GM20000 (cell line): ENCODE data around the gene SOD1.

Experiments
- DNase-seq: peaks from one replicate; pipeline ENCODE4 v3.0.0; 2012; ENCODE audit warnings: low spot score
- TF ChIP-seq, protein P1 (sequence below): IDR thresholded peaks from 2 replicates; pipeline ENCODE4 v1.5.1; 2012; ENCODE audit warnings: mild to moderate bottlenecking, control low read depth; ENCODE audit errors: extremely low read depth, missing control alignments

SOD1 gene

DNA sequence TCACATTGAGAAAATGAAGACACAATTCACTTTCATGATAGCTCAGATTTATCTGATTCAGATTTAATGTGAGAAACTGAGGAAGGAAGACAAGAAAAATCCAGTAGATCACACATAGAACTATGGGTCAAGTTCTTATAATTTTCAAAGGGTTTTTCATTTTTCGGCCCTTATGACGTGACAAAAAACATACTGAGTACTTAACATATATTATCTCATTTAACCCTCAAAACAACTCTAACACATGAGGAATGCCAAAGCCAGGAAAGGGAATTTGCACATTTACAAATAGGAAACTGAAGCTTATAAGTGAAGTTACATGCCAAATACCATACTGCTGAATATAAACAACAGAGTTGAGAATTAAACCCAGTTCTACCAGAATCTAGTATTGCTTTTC, 27.6 kb downstream of the SOD1 start:
- TF ChIP-seq, protein P1, sequence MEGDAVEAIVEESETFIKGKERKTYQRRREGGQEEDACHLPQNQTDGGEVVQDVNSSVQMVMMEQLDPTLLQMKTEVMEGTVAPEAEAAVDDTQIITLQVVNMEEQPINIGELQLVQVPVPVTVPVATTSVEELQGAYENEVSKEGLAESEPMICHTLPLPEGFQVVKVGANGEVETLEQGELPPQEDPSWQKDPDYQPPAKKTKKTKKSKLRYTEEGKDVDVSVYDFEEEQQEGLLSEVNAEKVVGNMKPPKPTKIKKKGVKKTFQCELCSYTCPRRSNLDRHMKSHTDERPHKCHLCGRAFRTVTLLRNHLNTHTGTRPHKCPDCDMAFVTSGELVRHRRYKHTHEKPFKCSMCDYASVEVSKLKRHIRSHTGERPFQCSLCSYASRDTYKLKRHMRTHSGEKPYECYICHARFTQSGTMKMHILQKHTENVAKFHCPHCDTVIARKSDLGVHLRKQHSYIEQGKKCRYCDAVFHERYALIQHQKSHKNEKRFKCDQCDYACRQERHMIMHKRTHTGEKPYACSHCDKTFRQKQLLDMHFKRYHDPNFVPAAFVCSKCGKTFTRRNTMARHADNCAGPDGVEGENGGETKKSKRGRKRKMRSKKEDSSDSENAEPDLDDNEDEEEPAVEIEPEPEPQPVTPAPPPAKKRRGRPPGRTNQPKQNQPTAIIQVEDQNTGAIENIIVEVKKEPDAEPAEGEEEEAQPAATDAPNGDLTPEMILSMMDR = no peak

DNA sequence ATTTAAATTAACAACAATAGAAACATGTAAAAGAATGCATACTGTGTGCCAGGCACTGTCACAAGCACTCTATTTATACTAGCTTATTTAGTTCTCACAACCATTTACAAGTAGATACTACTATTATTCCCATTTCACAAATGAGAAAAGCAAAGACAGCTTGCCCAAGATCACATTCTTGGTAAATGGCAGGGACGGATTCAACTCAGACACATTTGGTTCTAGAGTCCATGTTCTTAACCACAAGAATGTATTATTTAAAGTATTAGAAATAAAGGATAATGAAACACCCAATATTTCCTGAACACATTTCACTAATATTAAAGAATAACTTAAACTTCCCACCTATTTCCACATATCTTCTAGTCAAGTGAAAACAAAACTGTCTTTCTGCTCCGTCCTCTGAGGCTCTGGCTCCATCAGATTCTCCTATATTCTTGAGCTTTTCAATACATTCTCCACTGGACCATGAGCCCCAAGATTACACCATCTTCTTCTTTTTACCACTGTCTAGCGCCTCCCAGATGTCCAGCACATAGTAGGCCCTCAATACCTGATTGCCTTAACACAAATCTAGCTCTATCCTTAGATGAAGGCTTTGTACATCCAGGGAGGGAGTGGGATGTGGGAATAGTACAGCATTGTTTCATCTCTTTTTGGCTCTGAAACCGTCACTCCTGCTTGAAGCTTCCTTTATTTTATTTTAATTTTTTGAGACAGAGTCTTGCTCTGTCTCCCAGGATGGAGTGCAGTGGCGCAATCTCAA, 29.3 kb downstream of the SOD1 start:
- DNase-seq = no peak
- TF ChIP-seq, protein P1 = no peak

More for the DNA sequence above, 27.6 kb downstream of the SOD1 start:
- no peak for DNase-seq

DNA sequence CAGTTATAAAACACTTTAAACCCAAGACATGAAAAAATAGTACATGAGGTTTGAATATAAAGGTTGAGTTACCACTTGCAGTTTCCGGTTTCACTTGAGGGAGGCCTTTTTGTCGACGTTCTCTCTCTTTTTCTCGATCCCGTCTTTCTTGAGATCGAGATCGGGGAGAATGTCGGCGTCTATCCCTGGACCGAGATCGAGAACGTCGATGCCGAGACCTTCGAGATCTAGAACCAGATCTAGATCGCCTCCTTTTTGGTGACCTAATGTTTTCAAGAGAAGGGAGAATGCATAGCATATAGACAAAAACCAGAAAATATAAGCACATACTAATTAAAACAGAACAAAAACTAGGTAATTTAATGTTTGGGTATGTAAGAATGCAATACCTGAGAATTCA, 33.7 kb downstream of the SOD1 start:
- no peak for DNase-seq
- TF ChIP-seq, protein P1 = no peak

DNA sequence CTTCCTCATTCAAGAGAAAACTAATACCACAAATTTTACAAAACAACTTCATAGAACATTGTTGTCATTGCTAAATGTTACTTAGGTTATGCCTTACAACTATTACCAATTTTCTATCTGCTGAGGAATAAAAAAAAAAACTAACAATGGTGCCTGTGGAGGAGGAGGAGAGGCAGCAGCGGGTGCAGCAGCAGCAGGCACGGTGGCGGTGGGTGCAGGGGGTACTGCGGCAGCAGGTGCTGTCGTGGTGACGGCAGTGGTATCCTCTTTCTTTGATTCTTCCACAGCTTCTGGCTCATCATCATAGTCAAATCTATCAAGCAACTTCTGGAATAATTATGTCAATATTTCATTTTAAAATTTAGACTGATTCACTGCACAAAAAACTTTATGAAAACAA, 36.9 kb downstream of the SOD1 start:
- DNase-seq = no peak
- TF ChIP-seq, protein P1 = no peak

DNA sequence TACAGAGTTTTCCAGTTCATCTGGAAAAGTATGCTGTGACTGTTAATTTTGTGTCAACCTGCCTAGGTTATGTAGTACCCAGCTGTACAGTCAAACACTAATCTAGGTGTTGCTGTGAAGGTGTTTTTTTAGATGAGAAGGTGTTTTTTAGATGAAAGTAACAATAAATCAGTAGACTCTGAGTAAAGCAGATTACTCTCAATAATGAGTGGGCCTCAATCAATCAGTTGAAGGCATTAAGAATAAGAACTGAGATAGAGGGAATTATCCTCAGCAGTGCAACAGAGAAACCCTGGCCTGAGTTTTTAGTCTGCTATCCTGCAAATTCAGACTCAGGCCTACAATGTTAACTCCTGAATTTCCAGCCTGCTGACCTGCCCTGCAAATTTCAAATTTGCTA, 39.0 kb downstream of the SOD1 start:
- TF ChIP-seq, protein P1 = no peak
- DNase-seq = no peak

DNA sequence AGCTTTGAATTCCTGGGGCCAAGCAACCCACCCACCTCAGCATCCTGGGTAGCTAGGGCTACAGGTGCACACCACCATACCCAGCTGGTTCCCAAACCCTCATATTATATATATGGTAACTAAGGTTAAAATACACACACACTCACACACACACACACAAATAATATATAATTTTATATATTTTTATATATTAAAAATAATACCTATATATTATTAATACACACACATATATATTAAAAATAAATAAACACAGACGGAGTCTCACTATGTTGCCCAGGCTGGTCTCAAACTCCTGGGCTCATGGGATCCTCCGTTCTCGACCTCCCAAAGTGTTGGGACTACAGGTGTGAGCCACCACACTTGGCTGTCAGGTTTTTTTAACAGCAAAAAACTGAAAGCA, 40.5 kb downstream of the SOD1 start:
- no peak for DNase-seq
- TF ChIP-seq, protein P1 = no peak

DNA sequence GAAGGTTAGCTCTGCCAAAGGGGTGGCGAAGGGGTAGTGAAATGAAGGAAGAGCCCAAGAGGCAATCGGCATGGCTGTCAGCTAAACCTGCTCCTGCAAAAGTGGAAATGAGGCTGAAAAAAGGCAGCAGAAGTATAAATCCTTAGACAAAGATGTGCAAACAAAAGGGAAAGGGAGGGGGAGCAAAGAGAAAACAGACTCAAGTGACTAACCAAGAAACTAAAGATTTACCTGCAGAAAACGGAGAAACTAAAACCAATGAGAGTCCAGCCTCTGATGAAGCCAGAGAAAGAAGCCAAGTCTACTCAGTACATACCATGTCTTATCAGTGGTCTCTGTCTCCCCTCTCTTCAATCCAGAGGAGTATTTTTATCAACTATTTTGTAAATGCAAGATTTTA, 47.1 kb downstream of the SOD1 start:
- TF ChIP-seq, protein P1 = no peak

More for the DNA sequence above, 47.1 kb downstream of the SOD1 start:
- DNase-seq = no peak
